ES-I3 (cell line): Measurements from ENCODE around the gene CDH1.
A peak's percentile ranks its signal among the peaks of the same experiment; 100 is the strongest.

Source experiments
- H3K36me3 ChIP-seq: 2 replicates; pipeline ENCODE4 v1.6.1; 2013; ENCODE audit warnings: mild to moderate bottlenecking, low read length, control low read depth, moderate library complexity; ENCODE audit not compliant: insufficient read depth
- H3K4me1 ChIP-seq: 2 replicates; pipeline ENCODE4 v1.6.1; 2013; ENCODE audit warnings: mild to moderate bottlenecking, control low read depth, low read length; ENCODE audit not compliant: insufficient read depth
- H3K9ac ChIP-seq: 2 replicates; pipeline ENCODE4 v1.6.1; 2013; ENCODE audit warnings: low read depth, mild to moderate bottlenecking, low read length, moderate library complexity
- H3K9me3 ChIP-seq: 2 replicates; pipeline ENCODE4 v1.6.1; 2013; ENCODE audit warnings: mild to moderate bottlenecking, low read length, moderate library complexity; ENCODE audit not compliant: control insufficient read depth, insufficient read depth

Gene CDH1

GRCh38 chr16:68762996-68763756 is 26.1 kb downstream of the CDH1 start:
- Histone ChIP-seq H3K9ac (peak overlapping the region; percentile 11), H3K4me1 (peaks cover 52% of the 10 kb centered on the region), H3K9me3 (no peaks in the 10 kb centered on the region), H3K36me3 (no peaks in the 10 kb centered on the region)

GRCh38 chr16:68764862-68765261 is 27.8 kb downstream of the CDH1 start:
- peaks cover 52% of the 10 kb centered on the region for H3K4me1 ChIP-seq
- no peaks in the 10 kb centered on the region for H3K36me3 ChIP-seq
- H3K9ac ChIP-seq: no peak overlapping the region
- no peaks in the 10 kb centered on the region for H3K9me3 ChIP-seq

GRCh38 chr16:68767581-68767980 is 30.5 kb downstream of the CDH1 start:
- H3K9me3 ChIP-seq: no peaks in the 10 kb centered on the region
- H3K9ac ChIP-seq: no peak overlapping the region
- H3K36me3 ChIP-seq: no peaks in the 10 kb centered on the region
- peaks cover 29% of the 10 kb centered on the region for H3K4me1 ChIP-seq

- H3K4me1 ChIP-seq: peaks cover 24% of the 10 kb centered on the region
These were observed 31.1 kb downstream of the CDH1 start for GRCh38 chr16:68768175-68768574.

GRCh38 chr16:68768771-68769170 is 31.7 kb downstream of the CDH1 start:
- Histone ChIP-seq H3K9me3 (no peaks in the 10 kb centered on the region), H3K36me3 (no peaks in the 10 kb centered on the region), H3K4me1 (peaks cover 19% of the 10 kb centered on the region)

More at GRCh38 chr16:68768175-68768574, 31.1 kb downstream of the CDH1 start:
- H3K9me3 ChIP-seq: no peaks in the 10 kb centered on the region
- no peaks in the 10 kb centered on the region for H3K36me3 ChIP-seq
- no peak overlapping the region for H3K9ac ChIP-seq

GRCh38 chr16:68770671-68771070 is 33.6 kb downstream of the CDH1 start:
- H3K9me3 ChIP-seq: no peaks in the 10 kb centered on the region
- H3K9ac ChIP-seq: no peak overlapping the region
- peaks cover under 1% of the 10 kb centered on the region; the same call in 1 of the 2 replicates for H3K4me1 ChIP-seq
- H3K36me3 ChIP-seq: no peaks in the 10 kb centered on the region

More at GRCh38 chr16:68768771-68769170, 31.7 kb downstream of the CDH1 start:
- no peak overlapping the region for H3K9ac ChIP-seq

GRCh38 chr16:68772030-68772681 is 35.1 kb downstream of the CDH1 start:
- 0 out of 2 replicates have a peak, but pooled peaks cover 4% of the 10 kb centered on the region for H3K4me1 ChIP-seq
- H3K9me3 ChIP-seq: no peaks in the 10 kb centered on the region
- no peaks in the 10 kb centered on the region for H3K36me3 ChIP-seq
- no peak overlapping the region for H3K9ac ChIP-seq

GRCh38 chr16:68772871-68773270 is 35.8 kb downstream of the CDH1 start:
- H3K9ac ChIP-seq: no peak overlapping the region
- H3K4me1 ChIP-seq: 0 out of 2 replicates have a peak, but pooled peaks cover 4% of the 10 kb centered on the region
- H3K36me3 ChIP-seq: no peaks in the 10 kb centered on the region
- no peaks in the 10 kb centered on the region for H3K9me3 ChIP-seq

GRCh38 chr16:68774982-68775634 is 38.0 kb downstream of the CDH1 start:
- H3K36me3 ChIP-seq: no peaks in the 10 kb centered on the region
- H3K9ac ChIP-seq: no peak overlapping the region
- no peaks in the 10 kb centered on the region for H3K9me3 ChIP-seq
- H3K4me1 ChIP-seq: peaks cover 15% of the 10 kb centered on the region

GRCh38 chr16:68776821-68777485 is 39.9 kb downstream of the CDH1 start:
- H3K9ac ChIP-seq: no peak overlapping the region
- peaks cover 20% of the 10 kb centered on the region for H3K4me1 ChIP-seq
- no peaks in the 10 kb centered on the region for H3K9me3 ChIP-seq
- peaks cover 6% of the 10 kb centered on the region; the same call in 1 of the 2 replicates for H3K36me3 ChIP-seq

GRCh38 chr16:68778551-68779231 is 41.6 kb downstream of the CDH1 start:
- Histone ChIP-seq H3K4me1 (peaks cover 25% of the 10 kb centered on the region), H3K36me3 (peaks cover 6% of the 10 kb centered on the region; the same call in 1 of the 2 replicates), H3K9ac (peak overlapping the region; percentile 5; the same call in 1 of the 2 replicates), H3K9me3 (no peaks in the 10 kb centered on the region)

- Histone ChIP-seq H3K9ac (no peak overlapping the region), H3K4me1 (peaks cover 25% of the 10 kb centered on the region), H3K36me3 (peaks cover 6% of the 10 kb centered on the region; the same call in 1 of the 2 replicates), H3K9me3 (no peaks in the 10 kb centered on the region)
These were observed 42.8 kb downstream of the CDH1 start for GRCh38 chr16:68779891-68780290.

- Histone ChIP-seq H3K4me1 (peaks cover 25% of the 10 kb centered on the region), H3K9me3 (no peaks in the 10 kb centered on the region), H3K9ac (no peak overlapping the region), H3K36me3 (peaks cover 6% of the 10 kb centered on the region; the same call in 1 of the 2 replicates)
These were observed 44.7 kb downstream of the CDH1 start for GRCh38 chr16:68781784-68782183.
